HG02870 (cell line): Measurements from ENCODE around the gene MPV17L2.
"Not testable (repeated sequence)": the region's sequence is repeated elsewhere in the genome, so short reads cannot be mapped to it uniquely, and the experiment has no call there.

ENCODE experiments used
- ATAC-seq: cut with Tn5 transposase; IDR thresholded peaks from one replicate; pipeline ENCODE4 v1.9.1; 2021; ENCODE audit warnings: mild to moderate bottlenecking, moderate library complexity; ENCODE audit not compliant: unreplicated experiment

Gene MPV17L2

GRCh38 chr19:18192673-18193387, at the start of gene MPV17L2:
TSS of gene MPV17L2 (plus strand) at chr19:18193218. CDS start at chr19:18193282, 64 bp downstream.
- ATAC-seq: peak; percentile 90

- no peak for ATAC-seq
Measured at GRCh38 chr19:18143902-18144301, 49.1 kb upstream of the MPV17L2 start.

GRCh38 chr19:18144361-18144760, 48.7 kb upstream of the MPV17L2 start:
- no peak for ATAC-seq

DNA sequence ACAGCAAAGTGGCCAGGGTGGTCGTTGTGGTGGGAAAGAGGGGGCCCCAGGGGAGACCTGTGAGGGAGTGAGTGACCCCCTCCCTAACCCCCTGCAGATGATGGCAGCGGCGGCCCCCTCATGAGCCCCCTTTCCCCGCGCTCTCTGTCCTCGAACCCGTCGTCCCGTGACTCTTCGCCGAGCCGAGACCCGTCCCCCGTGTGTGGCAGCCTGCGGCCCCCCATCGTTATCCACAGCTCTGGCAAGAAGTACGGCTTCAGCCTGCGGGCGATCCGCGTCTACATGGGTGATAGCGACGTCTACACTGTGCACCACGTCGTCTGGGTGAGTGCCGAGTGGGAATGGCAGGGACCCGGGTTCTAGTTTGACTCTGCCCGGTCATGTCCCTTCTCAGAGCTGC, 48.1 kb upstream of the MPV17L2 start:
- no peak for ATAC-seq

DNA sequence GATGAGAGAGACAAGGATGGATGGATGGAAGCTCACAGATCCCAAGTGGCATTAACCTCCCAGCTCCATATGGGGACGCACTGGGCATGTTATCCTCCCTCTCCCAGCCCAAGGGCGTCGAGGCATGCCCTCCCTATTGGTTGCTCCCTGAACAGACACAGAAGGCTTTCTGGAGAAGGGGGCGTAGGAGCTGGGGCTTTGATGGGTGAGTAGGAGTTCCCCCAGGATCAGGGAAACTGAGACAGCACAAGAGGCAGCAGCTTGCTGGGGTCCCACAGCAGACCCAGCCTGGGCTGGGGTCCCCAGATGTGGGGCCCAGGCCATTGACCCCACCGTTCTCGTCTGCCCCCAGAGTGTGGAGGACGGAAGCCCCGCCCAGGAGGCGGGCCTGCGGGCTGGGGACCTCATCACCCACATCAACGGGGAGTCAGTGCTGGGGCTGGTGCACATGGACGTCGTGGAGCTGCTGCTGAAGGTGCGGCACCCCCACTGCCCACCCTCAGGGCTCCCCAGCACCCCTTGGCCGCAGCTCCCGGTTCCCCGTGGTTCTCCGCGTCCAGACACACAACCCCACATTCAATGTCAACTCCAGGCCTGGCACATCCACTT, 47.5 kb upstream of the MPV17L2 start:
- no peak for ATAC-seq

- ATAC-seq: no peak
Measured at GRCh38 chr19:18147396-18147795, 45.6 kb upstream of the MPV17L2 start.

GRCh38 chr19:18149596-18149975, 43.4 kb upstream of the MPV17L2 start:
- no peak for ATAC-seq

GRCh38 chr19:18150776-18151624, 42.0 kb upstream of the MPV17L2 start:
- ATAC-seq: no peak

GRCh38 chr19:18152442-18152816, 40.6 kb upstream of the MPV17L2 start:
- peak; percentile 61 for ATAC-seq

DNA sequence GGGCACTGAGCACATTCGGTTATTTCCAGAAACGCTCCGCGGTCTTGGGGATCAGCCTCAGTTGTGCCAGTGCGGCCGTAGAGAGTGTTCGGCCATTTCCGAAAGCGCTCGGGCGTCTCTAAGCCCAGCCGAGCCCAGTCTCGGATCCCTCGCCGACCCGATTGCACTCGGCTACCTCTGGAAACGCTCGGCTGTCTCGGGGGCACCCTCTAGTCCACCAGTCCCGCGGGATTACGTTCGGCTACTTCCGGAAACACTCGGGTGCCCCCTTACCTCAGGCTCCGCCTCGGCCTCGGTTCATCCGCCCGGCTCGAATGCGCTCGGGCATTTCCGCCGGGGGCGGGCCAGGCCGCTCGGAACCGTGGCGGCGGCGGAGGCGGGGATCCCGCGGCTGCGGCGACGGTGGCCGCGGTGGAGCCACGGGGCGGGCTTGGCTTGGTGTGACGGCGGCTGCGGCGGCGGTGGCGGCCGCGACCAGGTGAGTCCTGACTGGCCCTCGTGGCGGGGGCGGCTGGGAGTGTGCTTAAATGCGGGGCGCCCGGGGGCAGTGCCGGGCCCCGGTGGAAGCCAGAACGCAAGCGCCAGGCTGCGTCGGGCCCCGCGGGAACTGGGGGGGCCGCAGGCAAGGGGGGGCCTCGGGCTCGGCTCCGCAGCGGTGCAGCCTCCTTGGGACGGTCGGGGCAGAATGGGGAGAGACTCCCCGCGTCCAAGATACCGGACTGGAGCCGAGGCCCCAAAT, 40.0 kb upstream of the MPV17L2 start, which contains the start of gene PIK3R2:
TSS of gene PIK3R2 (plus strand) at position 347 of the 739 bp plus-strand sequence. CDS start 2,717 bp downstream, outside the sequence.
- peak; percentile 68 for ATAC-seq

- no peak for ATAC-seq
Measured at GRCh38 chr19:18153556-18154134, 39.4 kb upstream of the MPV17L2 start.

DNA sequence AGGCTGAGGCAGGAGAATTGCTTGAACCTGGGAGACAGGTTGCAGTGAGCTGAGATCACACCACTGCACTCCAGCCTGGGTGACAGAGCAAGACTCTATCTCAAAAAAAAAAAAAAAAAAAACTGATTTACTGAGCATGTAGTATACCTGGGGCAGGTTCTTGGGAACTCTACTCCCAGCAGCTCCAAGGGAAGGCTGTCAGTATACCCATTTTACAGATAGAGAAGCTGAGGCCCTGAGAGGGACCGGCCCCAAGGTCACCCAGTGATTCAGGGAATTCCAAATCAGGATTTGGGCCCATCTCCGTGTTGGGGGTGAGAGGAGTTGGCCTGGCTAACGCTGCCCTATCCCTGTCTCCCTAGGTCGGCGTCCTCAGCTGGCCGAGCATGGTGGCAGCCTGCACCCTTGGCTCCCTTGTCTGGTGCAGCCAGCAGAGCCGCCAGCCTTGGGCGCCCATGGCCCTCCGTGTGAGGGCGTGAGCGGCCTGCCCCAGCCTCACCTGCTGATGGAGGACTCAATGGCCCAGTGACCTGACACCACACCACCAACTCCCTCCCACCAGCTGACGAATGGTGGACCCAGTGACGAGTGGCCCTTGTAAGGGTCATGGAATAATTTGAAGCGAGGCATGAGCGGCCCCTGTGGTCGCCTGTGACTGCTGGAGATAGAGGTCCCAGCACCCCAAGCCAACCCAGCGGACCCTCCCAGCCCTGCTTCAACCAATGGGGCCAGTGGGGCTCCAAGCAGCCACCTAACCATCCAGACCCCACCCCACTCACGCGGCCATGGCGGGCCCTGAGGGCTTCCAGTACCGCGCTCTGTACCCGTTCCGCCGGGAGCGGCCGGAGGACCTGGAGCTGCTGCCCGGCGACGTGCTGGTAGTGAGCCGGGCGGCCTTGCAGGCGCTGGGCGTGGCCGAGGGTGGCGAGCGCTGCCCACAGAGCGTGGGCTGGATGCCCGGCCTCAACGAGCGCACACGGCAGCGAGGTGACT, 37.6 kb upstream of the MPV17L2 start:
- no peak for ATAC-seq

DNA sequence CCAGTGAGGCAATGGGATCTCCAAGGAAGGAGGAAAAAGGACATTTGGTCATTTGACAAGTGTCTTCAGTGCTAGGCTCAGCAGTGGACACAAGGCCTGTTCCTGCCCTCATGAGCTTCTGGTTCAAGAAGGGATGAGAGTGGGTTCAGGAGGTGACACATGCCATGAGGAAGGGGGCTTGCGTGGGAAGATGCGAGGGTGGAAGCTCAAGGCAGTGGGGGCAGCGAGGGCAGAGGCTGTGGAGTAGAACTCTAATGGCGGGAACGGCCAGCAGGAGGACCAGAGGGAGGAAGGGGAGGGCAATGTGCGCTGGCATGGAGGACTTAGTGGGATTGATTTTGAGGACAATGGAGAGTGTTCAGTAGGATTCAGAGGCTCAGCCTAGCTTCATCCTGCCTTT, 36.8 kb upstream of the MPV17L2 start:
- no peak for ATAC-seq

- no peak for ATAC-seq
Measured at GRCh38 chr19:18156841-18157464, 36.1 kb upstream of the MPV17L2 start.

GRCh38 chr19:18157465-18158063, 35.5 kb upstream of the MPV17L2 start:
- no peak for ATAC-seq

- ATAC-seq: no peak
Measured at GRCh38 chr19:18158467-18158866, 34.6 kb upstream of the MPV17L2 start.

DNA sequence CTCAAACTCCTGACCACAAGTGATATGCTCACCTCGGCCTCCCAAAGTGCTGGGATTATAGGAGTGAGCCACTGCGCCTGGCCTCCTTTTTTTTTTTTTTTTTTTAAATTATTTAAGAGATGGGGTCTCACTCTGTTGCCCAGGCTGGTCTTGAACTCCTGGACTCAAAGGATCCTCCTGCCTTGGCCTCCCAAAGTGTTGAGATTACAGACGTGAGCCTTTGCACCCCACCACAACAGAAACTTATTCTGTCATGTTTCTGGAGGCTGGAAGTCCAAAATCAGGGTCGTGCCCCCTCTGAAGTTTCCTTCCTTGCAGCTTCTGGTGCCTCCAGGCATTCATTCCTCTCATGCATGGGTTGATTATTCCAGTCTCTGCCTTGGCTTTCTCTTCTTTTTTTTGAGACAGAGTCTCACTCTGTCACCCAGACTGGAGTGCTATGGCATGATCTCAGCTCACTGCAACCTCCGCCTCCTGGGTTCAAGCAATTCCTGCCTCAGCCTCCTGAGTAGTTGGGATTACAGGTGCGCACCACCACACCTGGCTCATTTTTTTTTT, 33.9 kb upstream of the MPV17L2 start:
- not testable (repeated sequence) for ATAC-seq

- no peak for ATAC-seq
Measured at GRCh38 chr19:18159810-18160209, 33.2 kb upstream of the MPV17L2 start.
